SK-N-SH (cell line): ENCODE results near the gene PALM.

Experiments used
- CTCF ChIP-seq: fragments of 200-600 bp; sonication (generic); IDR thresholded peaks from 2 replicates; pipeline ENCODE4 v1.6.1; 2017; ENCODE audit warnings: antibody characterized with exemption, mild to moderate bottlenecking, moderate library complexity
- EP300 ChIP-seq, 2 experiments: IDR thresholded peaks; 2 replicates each; pipeline versions ENCODE4 v1.4.0 to v1.6.1; 2012; ENCODE audit warnings: borderline replicate concordance in 1 of 2, low read depth in 1 of 2, low read length in 1 of 2
- MAX ChIP-seq: IDR thresholded peaks from 2 replicates; pipeline ENCODE4 v1.4.0; 2012; ENCODE audit warnings: low read depth
- POLR2AphosphoS5 ChIP-seq: IDR thresholded peaks from 2 replicates; pipeline ENCODE4 v1.6.1; 2012; ENCODE audit warnings: low read depth, low read length
- REST ChIP-seq: IDR thresholded peaks from 2 replicates; pipeline ENCODE4 v1.6.1; 2012; ENCODE audit warnings: mild to moderate bottlenecking, low read depth, low read length, moderate library complexity
- SMC3 ChIP-seq: IDR thresholded peaks from 2 replicates; pipeline ENCODE4 v1.6.1; 2012; ENCODE audit warnings: low read depth, low read length, improper control_type of control experiment
- TAF1 ChIP-seq: IDR thresholded peaks from 2 replicates; pipeline ENCODE4 v1.6.1; 2012; ENCODE audit warnings: low read depth, mild to moderate bottlenecking, low read length, moderate library complexity, borderline replicate concordance
- USF1 ChIP-seq: IDR thresholded peaks from 2 replicates; pipeline ENCODE4 v1.4.0; 2012; ENCODE audit warnings: low read depth, borderline replicate concordance
- YY1 ChIP-seq: IDR thresholded peaks from 2 replicates; pipeline ENCODE4 v1.4.0; 2012; ENCODE audit warnings: low read depth, mild to moderate bottlenecking
- TF ChIP-seq, protein P1 (sequence below): IDR thresholded peaks from 2 replicates; pipeline ENCODE4 v1.4.0; 2012; ENCODE audit warnings: low read depth, borderline replicate concordance
- TF ChIP-seq, protein P2 (sequence below): IDR thresholded peaks from 2 replicates; pipeline ENCODE4; 2012

GRCh38 chr19:789701-790060 lies 80.9 kb downstream of the PALM start:
- TF ChIP-seq TAF1 (no peak), EP300 (IDR thresholded peaks at IDR 0.05; ENCODE audit: borderline replicate concordance in 1 of 2, low read depth in 1 of 2, low read length in 1 of 2) (no peak), CTCF (no peak), POLR2AphosphoS5 (no peak), YY1 (no peak), USF1 (no peak), REST (no peak), MAX (no peak), SMC3 (no peak)
- TF ChIP-seq, protein P1, sequence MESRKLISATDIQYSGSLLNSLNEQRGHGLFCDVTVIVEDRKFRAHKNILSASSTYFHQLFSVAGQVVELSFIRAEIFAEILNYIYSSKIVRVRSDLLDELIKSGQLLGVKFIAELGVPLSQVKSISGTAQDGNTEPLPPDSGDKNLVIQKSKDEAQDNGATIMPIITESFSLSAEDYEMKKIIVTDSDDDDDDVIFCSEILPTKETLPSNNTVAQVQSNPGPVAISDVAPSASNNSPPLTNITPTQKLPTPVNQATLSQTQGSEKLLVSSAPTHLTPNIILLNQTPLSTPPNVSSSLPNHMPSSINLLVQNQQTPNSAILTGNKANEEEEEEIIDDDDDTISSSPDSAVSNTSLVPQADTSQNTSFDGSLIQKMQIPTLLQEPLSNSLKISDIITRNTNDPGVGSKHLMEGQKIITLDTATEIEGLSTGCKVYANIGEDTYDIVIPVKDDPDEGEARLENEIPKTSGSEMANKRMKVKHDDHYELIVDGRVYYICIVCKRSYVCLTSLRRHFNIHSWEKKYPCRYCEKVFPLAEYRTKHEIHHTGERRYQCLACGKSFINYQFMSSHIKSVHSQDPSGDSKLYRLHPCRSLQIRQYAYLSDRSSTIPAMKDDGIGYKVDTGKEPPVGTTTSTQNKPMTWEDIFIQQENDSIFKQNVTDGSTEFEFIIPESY = no peak
- TF ChIP-seq, protein P2, sequence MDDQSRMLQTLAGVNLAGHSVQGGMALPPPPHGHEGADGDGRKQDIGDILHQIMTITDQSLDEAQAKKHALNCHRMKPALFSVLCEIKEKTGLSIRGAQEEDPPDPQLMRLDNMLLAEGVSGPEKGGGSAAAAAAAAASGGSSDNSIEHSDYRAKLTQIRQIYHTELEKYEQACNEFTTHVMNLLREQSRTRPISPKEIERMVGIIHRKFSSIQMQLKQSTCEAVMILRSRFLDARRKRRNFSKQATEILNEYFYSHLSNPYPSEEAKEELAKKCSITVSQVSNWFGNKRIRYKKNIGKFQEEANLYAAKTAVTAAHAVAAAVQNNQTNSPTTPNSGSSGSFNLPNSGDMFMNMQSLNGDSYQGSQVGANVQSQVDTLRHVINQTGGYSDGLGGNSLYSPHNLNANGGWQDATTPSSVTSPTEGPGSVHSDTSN = no peak
